ENCODE measurements around the gene NAV3.

NAV3 gene

DNA sequence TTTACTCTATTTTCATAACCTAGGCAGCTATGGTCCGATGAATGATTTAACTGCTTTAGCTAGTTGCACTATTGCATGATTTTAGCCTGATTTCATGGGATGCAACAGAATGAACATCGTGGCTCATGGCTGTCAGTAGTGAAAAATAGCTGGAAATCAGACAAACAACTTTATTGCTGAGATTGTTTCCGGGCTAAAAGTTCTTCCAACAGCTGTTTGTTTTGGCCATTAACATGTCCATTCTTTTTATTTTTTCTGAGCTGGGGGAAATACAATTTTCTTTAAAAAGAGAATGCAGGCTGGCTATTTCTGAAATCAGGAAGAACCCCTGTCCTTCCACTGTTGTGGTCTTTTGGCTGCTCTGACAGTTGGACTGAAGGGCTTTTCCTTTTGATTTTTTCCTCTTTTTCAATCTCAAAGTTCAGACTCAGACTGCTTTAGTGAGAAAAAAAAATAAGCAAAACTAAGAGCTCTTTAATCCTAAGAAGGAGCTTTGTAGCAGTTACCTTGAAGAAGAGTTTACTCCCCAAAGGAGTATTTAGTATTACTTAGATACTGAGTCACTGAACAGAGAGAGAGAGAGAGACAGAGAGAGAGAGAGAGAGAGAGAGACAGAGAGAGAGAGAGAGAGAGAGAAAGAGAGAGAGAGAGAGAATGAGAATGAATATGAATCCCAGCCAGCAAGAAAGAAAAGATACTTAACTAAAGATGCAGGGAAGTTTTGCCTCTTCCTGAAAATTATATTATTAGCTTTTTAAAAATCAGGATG is at the start of gene NAV3:
Gene NAV3, plus strand, starts transcription at position 312 of the 769 bp plus-strand sequence. CDS start 568 bp downstream, outside the sequence.
- no peak for DNase-seq

DNA sequence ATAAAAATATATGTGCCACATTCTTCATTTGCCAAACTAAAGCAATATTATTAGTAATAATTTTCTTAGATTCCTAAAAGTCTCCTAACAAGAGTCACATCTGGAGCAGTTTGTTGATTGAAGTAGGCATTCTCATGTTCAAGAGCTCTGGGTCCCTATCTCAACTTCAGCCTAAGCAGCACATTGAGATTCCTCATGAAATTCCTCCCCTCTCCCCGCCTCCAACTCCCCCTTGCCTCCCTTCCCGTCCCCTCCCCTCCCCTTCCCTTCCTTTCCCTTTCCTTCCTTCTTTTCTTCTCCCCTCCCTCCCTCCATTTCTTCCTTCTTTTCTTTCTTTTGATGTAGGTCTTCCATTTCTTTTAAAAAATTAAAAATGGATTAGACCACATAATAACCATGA is 48.7 kb upstream of the NAV3 start:
- no peak for DNase-seq

- DNase-seq, result no peak
These were observed 47.9 kb upstream of the NAV3 start for GRCh38 chr12:77782766-77783165.

GRCh38 chr12:77785211-77785610 is 45.5 kb upstream of the NAV3 start:
- no peak for DNase-seq

DNA sequence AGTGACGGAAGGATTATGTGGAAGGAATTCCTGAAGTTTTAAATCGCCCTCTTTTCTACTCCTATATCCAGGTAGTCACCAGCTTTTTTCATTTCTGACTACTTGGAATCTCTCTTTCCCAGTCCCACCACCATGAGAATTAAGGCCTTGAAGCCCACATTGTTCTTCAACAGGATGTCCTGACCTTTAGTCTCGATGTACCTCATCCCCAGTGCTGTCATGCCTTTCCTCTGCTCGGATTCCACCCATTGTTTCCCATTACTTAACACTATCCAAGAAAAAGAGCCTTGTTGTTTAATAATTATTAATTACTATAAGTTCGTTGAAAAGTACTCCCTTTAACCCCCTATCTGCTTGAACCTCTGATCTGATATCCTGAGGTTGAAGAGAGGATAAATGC is 44.0 kb upstream of the NAV3 start:
- no peak for DNase-seq

DNA sequence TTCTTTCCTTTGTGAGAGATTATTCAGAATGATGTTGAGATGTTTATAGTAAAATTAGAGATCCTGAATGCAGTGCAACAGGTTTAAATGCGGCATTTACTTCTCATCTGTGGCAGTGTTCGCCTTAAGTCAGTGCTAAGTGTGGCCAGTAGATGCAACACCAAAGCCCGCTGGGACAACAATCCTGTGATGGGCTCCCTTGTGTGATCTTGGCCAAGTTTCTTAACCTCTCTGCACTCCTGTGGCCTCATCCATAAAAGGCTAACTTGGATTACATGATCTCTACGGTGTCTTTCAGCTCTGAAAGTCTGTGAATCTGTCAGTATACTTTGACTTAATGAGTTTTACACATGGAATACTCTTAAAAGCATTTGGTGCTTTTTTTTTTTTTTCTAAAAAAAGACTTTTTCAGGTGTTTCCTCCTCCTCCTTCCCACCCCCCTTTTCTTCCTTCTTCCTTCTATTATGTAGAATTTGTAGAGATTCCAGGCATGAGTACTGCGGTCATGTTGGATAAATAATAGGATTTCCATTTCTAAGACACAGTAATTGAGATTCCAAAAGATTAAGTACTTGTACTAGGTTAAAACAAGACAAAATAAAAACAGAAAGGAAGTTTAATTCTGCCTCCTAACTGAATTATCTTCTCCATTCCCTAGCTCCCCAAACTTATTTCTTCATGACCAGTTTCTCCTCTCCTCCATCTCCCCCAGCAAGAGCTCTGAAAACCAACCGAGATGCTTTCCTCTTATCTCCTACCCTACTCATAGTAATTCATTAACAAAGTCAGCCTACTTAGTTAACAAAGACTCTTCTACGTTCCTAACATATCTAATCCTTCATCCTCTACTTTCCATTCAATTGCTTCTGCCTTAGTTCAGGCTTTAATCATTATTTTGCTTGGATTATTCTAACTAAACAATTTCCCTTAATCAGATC is 42.2 kb upstream of the NAV3 start:
- DNase-seq, result no peak

DNA sequence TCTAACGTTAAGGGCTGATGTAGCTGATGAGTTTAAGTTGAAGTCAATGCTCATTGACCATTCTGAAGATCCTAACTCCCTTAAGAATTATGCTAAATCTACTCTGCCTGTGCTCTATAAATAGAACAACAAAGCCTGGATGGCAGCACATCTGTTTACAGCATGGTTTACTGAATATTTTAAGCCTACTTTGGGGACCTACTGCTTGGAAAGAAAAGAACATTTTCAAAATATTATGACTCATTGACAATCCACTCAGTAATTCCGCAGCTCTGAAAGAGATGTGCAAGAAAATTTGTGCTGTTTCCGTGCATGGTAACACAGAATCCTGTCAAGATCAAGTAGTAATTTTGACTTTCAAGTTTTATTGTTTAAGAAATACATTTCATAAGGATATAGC is 35.0 kb upstream of the NAV3 start:
- DNase-seq, result no peak

DNA sequence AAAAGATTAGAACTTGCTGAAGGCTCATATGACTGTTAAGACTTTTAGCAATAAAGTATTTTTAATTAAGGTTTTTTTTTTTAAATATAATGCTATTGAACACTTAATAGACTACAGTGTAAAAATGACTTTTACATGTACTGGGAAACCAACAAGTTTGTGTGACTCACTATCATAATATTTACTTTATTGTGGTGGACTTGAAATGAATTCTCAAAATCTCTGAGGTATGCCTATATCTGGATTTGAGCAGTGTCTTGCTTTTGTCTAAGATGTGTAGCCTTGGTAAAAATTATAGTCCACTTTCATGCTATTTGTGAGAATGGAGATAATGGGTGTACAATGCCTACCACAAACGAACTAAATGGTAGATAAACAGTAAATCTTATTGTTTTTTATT is 33.9 kb upstream of the NAV3 start:
- no peak for DNase-seq

- no peak for DNase-seq
These were observed 30.2 kb upstream of the NAV3 start for GRCh38 chr12:77800501-77800900.

GRCh38 chr12:77808534-77808933 is 22.2 kb upstream of the NAV3 start:
- no peak for DNase-seq

DNA sequence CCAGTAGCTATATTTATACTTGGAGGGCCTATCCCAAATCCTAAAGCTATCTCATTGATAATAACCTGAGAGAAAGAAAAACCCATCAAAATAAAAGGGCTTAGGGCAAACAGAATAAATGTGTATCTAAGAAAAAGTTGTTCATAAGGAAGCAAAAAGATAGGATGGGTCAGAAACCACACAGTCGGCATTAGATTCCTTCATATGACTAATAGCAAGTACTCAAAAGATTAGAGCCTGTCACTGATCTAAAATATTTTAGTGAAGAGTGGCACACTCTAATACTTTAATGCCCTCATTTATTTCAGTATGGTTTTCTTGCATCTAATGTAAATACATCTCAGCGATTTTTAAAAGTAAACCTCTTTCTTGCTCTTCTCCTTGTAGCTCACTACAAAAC is 17.1 kb upstream of the NAV3 start:
- DNase-seq, result no peak

- DNase-seq, result no peak
These were observed 16.3 kb upstream of the NAV3 start for GRCh38 chr12:77814386-77814785.

DNA sequence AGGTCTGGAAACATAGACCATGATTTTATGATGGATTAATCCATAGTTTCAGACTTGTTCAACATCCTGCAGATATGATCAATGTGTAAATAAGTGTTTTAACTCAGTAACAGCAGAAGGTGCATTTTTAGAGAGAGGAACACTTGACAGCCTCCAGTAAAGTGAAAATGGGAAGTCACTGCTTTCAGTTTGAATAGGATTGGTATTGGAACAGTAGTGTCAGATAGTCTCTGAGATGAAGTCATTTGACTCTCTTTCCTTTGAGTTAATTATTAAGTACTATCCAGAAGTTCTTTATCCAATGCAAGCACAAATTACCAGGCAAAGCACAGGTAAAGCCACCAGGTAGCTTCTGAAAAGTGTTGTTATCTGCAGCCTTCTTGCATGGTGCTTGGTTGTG is 14.5 kb upstream of the NAV3 start:
- no peak for DNase-seq

DNA sequence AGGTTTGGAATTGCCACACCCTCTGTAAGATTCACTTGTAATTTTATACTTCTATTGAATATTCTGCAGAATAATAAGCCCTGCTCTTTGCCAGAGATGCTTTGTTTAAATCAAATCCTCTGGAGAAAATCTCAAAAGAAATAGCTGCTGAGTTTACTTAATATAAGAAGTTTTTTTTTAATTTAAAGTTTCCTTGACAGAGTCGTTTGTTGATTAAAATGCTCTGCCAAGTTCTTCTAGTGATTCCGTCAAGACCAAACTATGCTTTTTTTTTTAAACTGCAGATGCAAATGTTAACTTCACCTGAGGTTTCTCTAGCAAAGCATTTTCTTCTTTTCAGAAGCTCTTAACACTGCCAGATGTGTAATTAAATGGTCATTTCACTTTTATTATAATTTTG is 13.4 kb upstream of the NAV3 start:
- no peak for DNase-seq

GRCh38 chr12:77818351-77818750 is 12.3 kb upstream of the NAV3 start:
- no peak for DNase-seq

GRCh38 chr12:77821699-77822203 is 8.9 kb upstream of the NAV3 start:
- no peak for DNase-seq

DNA sequence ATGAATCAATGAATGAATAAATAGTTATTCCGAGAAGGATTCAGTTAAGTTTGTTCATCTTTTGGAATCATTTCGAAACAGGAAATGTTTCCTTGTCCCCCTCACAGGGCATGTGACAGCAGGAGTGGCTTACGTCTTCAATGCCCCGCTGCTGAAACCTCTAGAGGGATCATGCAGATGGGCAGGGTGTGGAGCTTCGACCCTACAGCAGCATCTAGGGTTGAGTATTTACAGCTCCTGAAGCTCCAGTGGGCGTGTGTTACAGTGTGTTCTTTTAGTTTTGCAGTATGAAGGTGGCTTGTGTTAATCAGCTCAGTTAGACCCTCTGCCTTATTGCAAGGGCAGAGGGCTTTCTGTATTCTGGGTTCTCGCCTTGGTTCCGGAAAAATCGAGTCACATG is 2.6 kb downstream of the NAV3 start:
- no peak for DNase-seq

- DNase-seq, result no peak
These were observed 3.9 kb downstream of the NAV3 start for GRCh38 chr12:77834618-77835017.

- DNase-seq, result no peak
These were observed 5.3 kb downstream of the NAV3 start for GRCh38 chr12:77835969-77836368.

- no peak for DNase-seq
These were observed 7.2 kb downstream of the NAV3 start for GRCh38 chr12:77837876-77838291.

GRCh38 chr12:77841521-77841920 is 10.8 kb downstream of the NAV3 start:
- no peak for DNase-seq

DNA sequence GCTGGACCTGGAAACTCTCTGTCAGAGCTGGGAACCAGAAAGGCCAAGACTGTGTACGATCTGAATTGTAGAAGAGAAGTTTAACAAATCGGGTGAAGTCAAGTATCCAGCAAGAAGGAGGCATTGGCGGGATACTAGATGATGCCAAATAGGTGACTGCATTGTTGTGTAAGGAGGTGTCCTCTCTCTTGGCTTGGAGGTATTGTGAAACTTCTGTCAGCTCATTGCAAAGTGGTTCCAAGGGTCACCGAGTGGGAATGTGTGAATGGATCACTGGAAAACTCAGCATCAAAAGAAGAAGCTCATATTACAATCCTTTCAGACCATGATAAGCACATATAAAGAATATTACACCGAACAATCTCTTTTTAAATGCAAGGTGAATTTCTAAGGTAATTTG is 11.7 kb downstream of the NAV3 start:
- no peak for DNase-seq

- DNase-seq, result no peak
These were observed 15.1 kb downstream of the NAV3 start for GRCh38 chr12:77845831-77846230.

DNA sequence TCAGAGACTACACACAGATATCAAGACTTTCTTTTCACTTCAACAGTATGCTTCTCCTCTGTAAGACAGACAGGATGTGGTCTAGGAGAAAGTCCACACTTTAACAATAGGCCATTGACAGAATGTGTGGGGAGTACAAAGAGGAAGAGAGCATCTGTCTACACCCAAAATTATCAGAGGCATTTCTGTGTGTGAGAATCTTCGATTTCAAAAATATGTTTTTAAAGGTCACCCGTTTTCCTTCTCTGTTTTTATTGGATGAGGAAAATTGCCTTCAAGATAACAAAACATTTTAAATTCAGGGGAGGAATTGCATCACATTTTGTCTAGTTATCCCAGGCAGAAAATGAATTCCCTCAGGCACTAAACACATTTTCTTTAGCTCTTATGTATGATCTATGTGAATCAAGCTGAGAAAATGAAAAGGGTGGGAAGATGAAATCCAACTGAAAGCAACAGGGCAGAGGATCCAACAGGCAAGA is 16.4 kb downstream of the NAV3 start:
- DNase-seq, result no peak

All from activated CD4-positive, alpha-beta T cell treated with anti-CD3 and anti-CD28 coated beads, Interleukin-2, amount 50 U/mL, for 48 hours (primary cell).